Common myeloid progenitor, CD34-positive (primary cell): ENCODE results near the gene VSIG1. TPM values are rescaled to one million over a fixed set of nuclear protein-coding genes. Genes with fewer than 3 reads are reported as not detected.
A peak's percentile ranks its signal among the peaks of the same experiment; 100 is the strongest.

Source experiments
- CTCF ChIA-PET: fragments of 350-600 bp; sonication (Branson Sonifier 250); formaldehyde crosslinking; loops from one replicate; lab custom pipeline; 2021; ENCODE audit warnings: antibody characterized with exemption; lab: Charles Lee
- POLR2A ChIA-PET: fragments of 350-600 bp; sonication (Branson Sonifier 250); formaldehyde crosslinking; loops from one replicate; lab custom pipeline; 2021; ENCODE audit warnings: antibody characterized with exemption; lab: Charles Lee
- DNase-seq, 3 donors: peaks; one replicate each; pipeline versions ENCODE4 v3.0.0 to v3.0.0-alpha.2; 2013
- H3K27ac ChIP-seq, 2 experiments: 1 replicate in 1 of 2; 2 replicates in 1 of 2; pipeline ENCODE4 v1.7.0; 2013; ENCODE audit warnings: inconsistent platforms in 2 of 2, low read length in 2 of 2, mild to moderate bottlenecking in 2 of 2, low read depth in 1 of 2, moderate library complexity in 1 of 2; ENCODE audit not compliant: severe bottlenecking in 2 of 2, insufficient read depth in 1 of 2, poor library complexity in 1 of 2
- H3K27me3 ChIP-seq, 5 experiments: replicated peaks in 2 of 5; 1 replicate in 3 of 5; 2 replicates in 2 of 5; pipeline versions ENCODE4 v1.6.1 to v1.7.0; 2013; ENCODE audit warnings: low read length in 4 of 5, mild to moderate bottlenecking in 2 of 5, moderate library complexity in 2 of 5, inconsistent platforms in 1 of 5; ENCODE audit not compliant: insufficient read depth in 5 of 5, control insufficient read depth in 4 of 5
- H3K36me3 ChIP-seq, 4 experiments: 1 replicate in 2 of 4; 2 replicates in 2 of 4; pipeline versions ENCODE4 v1.6.1 to v1.7.0; 2013; ENCODE audit warnings: low read length in 3 of 4, control low read depth in 1 of 4, mild to moderate bottlenecking in 1 of 4; ENCODE audit not compliant: control insufficient read depth in 4 of 4, insufficient read depth in 4 of 4
- H3K4me1 ChIP-seq, 4 experiments: 1 replicate in 3 of 4; 2 replicates in 1 of 4; pipeline versions ENCODE4 v1.6.1 to v1.7.1; 2013; ENCODE audit warnings: low read length in 3 of 4, mild to moderate bottlenecking in 3 of 4, control low read depth in 1 of 4, inconsistent platforms in 1 of 4, moderate library complexity in 1 of 4; ENCODE audit not compliant: control insufficient read depth in 4 of 4, insufficient read depth in 4 of 4; ENCODE audit errors: control extremely low read depth in 1 of 4
- H3K4me3 ChIP-seq, 7 experiments: 1 replicate in 4 of 7; 2 replicates in 3 of 7; pipeline versions ENCODE4 v1.5.1 to v1.7.0; 2013; ENCODE audit warnings: mild to moderate bottlenecking in 7 of 7, low read length in 6 of 7, moderate library complexity in 6 of 7, inconsistent platforms in 2 of 7, low read depth in 2 of 7, control low read depth in 1 of 7; ENCODE audit not compliant: insufficient read depth in 4 of 7, control insufficient read depth in 1 of 7; ENCODE audit errors: extremely low read depth in 1 of 7
- H3K9me3 ChIP-seq, 5 experiments: 1 replicate in 4 of 5; 2 replicates in 1 of 5; pipeline versions ENCODE4 v1.6.1 to v1.7.1; 2013; ENCODE audit warnings: low read length in 4 of 5, mild to moderate bottlenecking in 2 of 5, inconsistent platforms in 1 of 5, low read depth in 1 of 5, moderate library complexity in 1 of 5; ENCODE audit not compliant: control insufficient read depth in 4 of 5, insufficient read depth in 2 of 5; ENCODE audit errors: control extremely low read depth in 1 of 5
- WGBS: methylation state at CpG from one replicate; pipeline ENCODE4 v1.1.5; 2013; ENCODE audit not compliant: insufficient coverage; 5-methylcytosine and 5-hydroxymethylcytosine counted together
- polyA plus RNA-seq: library from polyadenylated mRNA; unstranded; fragments of 120-200 nt; gene quantifications from one replicate; pipeline ENCODE4 v1.2.1, GENCODE V29; 2013

VSIG1 gene
- 0.07 TPM for polyA plus RNA-seq

DNA sequence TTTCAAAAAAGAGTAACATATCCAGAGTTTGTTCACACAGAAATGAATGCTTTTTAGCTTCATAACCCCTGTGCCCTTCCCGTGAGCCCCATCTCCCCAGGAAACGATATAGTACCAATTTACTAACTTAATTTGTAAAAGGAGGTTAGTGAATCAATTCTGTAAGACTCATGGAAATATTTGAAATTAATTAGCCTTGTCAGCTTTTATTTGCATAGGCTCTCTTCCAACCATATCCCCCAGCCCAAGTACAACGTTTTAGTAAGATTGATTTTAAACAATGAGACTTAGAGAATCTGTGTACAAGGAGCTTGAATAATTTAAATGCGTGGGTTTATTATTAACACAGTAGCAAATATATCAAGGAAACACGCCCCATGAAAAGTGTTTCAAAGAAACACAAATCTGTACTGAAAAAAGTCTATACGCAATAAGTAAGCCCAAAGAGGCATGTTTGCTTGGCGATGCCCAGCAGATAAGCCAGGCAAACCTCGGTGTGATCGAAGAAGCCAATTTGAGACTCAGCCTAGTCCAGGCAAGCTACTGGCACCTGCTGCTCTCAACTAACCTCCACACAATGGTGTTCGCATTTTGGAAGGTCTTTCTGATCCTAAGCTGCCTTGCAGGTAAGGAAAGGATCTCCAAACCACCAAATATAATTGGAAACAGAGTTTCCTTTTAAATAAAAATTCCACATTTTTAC, at the start of gene VSIG1:
TSS of gene VSIG1 (plus strand) at position 512 of the 703 bp plus-strand sequence. CDS start at position 578, 66 bp downstream.
- H3K4me3 ChIP-seq = no peak within 1 kb of the TSS
- H3K4me1 ChIP-seq = no peaks in the 10 kb centered on the region
- ChIA-PET POLR2A (no interaction called here), CTCF (no interaction called here)
- no peaks in the 10 kb centered on the region for H3K36me3 ChIP-seq
- DNase-seq = no peak
- 65% methylated on average over 5 of the region's 10 CpGs for WGBS
- no peak within 1 kb of the TSS for H3K27ac ChIP-seq
- H3K27me3 ChIP-seq = no peaks in the 10 kb centered on the region
- H3K9me3 ChIP-seq = no peaks in the 10 kb centered on the region

DNA sequence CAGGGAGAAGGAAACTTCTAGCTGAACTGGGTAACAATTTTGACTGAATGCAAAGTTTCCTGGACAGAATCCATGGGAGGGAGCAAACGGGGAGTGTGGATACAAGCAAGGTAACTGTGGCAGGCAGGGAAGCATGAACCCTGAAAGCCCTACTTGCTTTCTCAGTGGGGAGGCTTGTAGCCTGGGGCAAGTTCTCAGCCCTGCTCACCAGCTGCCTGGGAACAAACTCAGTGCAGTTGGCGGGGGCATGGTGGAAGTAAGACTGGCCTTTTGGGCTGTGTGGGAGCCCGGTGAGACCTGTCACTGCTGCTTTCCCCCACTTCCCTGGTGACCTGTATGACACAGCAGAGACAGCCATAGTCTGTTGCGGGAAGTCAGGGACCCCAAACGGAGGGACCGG, 48.7 kb upstream of the VSIG1 start:
- Histone ChIP-seq H3K36me3 (no peaks in the 10 kb centered on the region), H3K27ac (no peak overlapping the region), H3K4me1 (no peaks in the 10 kb centered on the region), H3K4me3 (no peak overlapping the region), H3K9me3 (peaks cover 0 to 6% (median 0%) of the 10 kb centered on the region in 5 experiments), H3K27me3 (peaks cover 0 to 2% (median 0%) of the 10 kb centered on the region in 5 experiments)
- 63% methylated on average over 1 of the region's 6 CpGs for WGBS
- DNase-seq = no peak
- CTCF ChIA-PET = interaction anchor here (1.8 kb wide), 1 partner anchor 17 kb away, joined by 5 read pairs; no protein-coding TSS in a partner anchor
- POLR2A ChIA-PET = no interaction called here

GRCh38 chrX:108000751-108001150, 44.1 kb upstream of the VSIG1 start:
- Histone ChIP-seq H3K4me3 (no peak overlapping the region), H3K27me3 (peaks cover 0 to 2% (median 0%) of the 10 kb centered on the region in 5 experiments), H3K36me3 (no peaks in the 10 kb centered on the region), H3K27ac (no peak overlapping the region), H3K9me3 (peaks cover 0 to 6% (median 0%) of the 10 kb centered on the region in 5 experiments), H3K4me1 (no peaks in the 10 kb centered on the region)
- WGBS = 100% methylated on average over 1 of the region's 2 CpGs
- no peak for DNase-seq
- POLR2A ChIA-PET = no interaction called here
- CTCF ChIA-PET = interaction anchor here (1.5 kb wide), 1 partner anchor 20 kb away, joined by 3 read pairs; no protein-coding TSS in a partner anchor

DNA sequence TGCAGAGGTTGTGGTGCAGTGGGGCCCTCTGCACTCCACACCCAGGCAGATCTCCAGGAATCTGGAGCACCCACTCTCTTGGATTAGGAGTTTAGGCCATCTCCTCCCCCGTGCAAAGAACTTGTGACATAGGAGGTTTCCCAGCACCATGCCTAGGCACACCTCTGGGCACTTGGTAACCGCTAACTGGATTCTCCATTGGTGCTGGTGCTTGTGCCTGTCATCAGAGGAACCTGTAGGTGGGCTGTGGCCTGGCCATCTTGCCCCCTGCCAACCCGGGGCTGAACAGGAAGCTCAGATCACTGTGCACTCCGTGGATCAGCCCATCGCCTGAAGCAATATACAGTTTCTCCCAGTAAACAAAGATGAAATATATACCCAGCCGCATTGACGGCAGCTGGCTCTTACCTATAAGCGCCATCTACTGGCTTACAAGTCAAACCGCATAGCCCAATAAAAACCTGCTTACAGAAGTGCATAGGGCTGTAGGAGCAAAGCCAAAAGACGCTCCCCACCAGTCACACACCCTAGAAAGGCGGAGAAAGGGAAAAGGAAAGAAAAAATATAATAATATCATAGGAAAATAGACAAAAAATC, 43.5 kb upstream of the VSIG1 start:
- Histone ChIP-seq H3K4me1 (no peaks in the 10 kb centered on the region), H3K27me3 (peaks cover 0 to 2% (median 0%) of the 10 kb centered on the region in 5 experiments), H3K36me3 (no peaks in the 10 kb centered on the region), H3K9me3 (peaks cover 0 to 6% (median 0%) of the 10 kb centered on the region in 5 experiments), H3K27ac (no peak overlapping the region), H3K4me3 (no peak overlapping the region)
- peak; percentile 33 to 69 (median 67) for DNase-seq
- CTCF ChIA-PET = interaction anchor here (1.3 to 1.5 kb wide), 2 partner anchors 19 to 21 kb away, joined by 3 to 5 read pairs; no protein-coding TSS in a partner anchor
- 24% methylated on average over 5 of the region's 11 CpGs for WGBS
- POLR2A ChIA-PET = no interaction called here

- Histone ChIP-seq H3K4me3 (no peak overlapping the region), H3K9me3 (no peaks in the 10 kb centered on the region), H3K27ac (no peak overlapping the region), H3K27me3 (peaks cover 0 to 2% (median 0%) of the 10 kb centered on the region in 5 experiments), H3K4me1 (peaks cover 0 to 24% (median 7%) of the 10 kb centered on the region in 4 experiments), H3K36me3 (no peaks in the 10 kb centered on the region)
- ChIA-PET CTCF (interaction anchor here (0.7 kb wide), 1 partner anchor 42 kb away, joined by 3 read pairs; no protein-coding TSS in a partner anchor), POLR2A (no interaction called here)
- DNase-seq = peak in 1 of 3 donors; percentile 28
- WGBS = 84% methylated on average over 4 of the region's 4 CpGs
Measured at GRCh38 chrX:108018656-108019381, 26.0 kb upstream of the VSIG1 start.

DNA sequence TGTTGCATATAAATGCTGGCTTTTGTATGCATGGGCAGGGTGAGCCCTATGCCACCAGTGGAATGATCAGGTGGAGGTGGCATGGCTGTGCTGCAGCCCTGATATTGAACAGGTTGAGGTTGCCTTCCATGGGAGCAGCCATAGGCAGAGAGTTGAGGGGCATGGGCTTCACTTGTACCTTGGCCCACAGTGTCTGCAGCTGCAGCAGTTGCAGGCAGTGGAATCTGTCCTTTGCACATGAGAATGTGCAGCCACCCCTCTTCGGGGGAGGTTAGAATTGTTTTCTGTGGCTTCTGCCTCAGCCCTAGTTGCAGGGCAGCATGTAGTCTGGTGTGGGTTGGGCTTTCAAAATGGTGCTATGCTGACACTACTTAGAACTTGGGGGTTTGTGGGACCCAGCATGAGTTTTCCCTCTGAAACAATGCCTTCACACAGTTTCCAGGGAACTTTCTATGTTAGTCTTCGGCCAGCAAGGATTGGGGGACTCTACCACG, 25.4 kb upstream of the VSIG1 start:
- no peaks in the 10 kb centered on the region for H3K9me3 ChIP-seq
- no peaks in the 10 kb centered on the region for H3K36me3 ChIP-seq
- H3K4me1 ChIP-seq = peaks cover 0 to 24% (median 7%) of the 10 kb centered on the region in 4 experiments
- H3K27ac ChIP-seq = no peak overlapping the region
- DNase-seq = peak in 2 of 3 donors; percentile 45 to 52
- ChIA-PET CTCF (no interaction called here), POLR2A (no interaction called here)
- peak overlapping the region in 2 of 7 experiments; percentile 28 to 45 for H3K4me3 ChIP-seq
- peaks cover 0 to 2% (median 0%) of the 10 kb centered on the region in 5 experiments for H3K27me3 ChIP-seq
- 35% methylated on average over 3 of the region's 3 CpGs for WGBS
